Neural progenitor cell (in vitro differentiated cells): ENCODE measurements around the gene PLCG2. TPM values are rescaled to one million over a fixed set of nuclear protein-coding genes. Genes with fewer than 3 reads are reported as not detected.

Experiments used
- DNase-seq: peaks from one replicate; pipeline ENCODE4 v3.0.0-alpha.2; 2016; ENCODE audit warnings: low spot score
- H2AFZ ChIP-seq: fragments of 200-600 bp; sonication (generic); replicated peaks from 2 replicates; pipeline ENCODE4 v1.6.1; 2016; ENCODE audit warnings: antibody characterized with exemption
- H3F3A ChIP-seq: fragments of 200-600 bp; sonication (generic); 2 replicates; pipeline ENCODE4 v1.6.1; 2016; ENCODE audit warnings: antibody characterized with exemption, low read depth
- H3K27ac ChIP-seq: fragments of 200-600 bp; sonication (generic); 2 replicates; pipeline ENCODE4 v1.5.1; 2016; ENCODE audit warnings: mild to moderate bottlenecking
- H3K27me3 ChIP-seq: fragments of 200-600 bp; sonication (generic); 2 replicates; pipeline ENCODE4 v1.6.1; 2016; ENCODE audit warnings: mild to moderate bottlenecking, moderate library complexity
- H3K36me3 ChIP-seq: fragments of 200-600 bp; sonication (generic); 2 replicates; pipeline ENCODE4 v1.5.1; 2016
- H3K4me1 ChIP-seq: fragments of 200-600 bp; sonication (generic); 2 replicates; pipeline ENCODE4 v1.6.1; 2016; ENCODE audit warnings: mixed run types
- H3K4me2 ChIP-seq: fragments of 200-600 bp; sonication (generic); 2 replicates; pipeline ENCODE4 v1.6.1; 2016
- H3K4me3 ChIP-seq: fragments of 200-600 bp; sonication (generic); 2 replicates; pipeline ENCODE4 v1.5.1; 2016
- H3K79me2 ChIP-seq: fragments of 200-600 bp; sonication (generic); 2 replicates; pipeline ENCODE4 v1.6.1; 2016; ENCODE audit warnings: low read depth
- H3K9ac ChIP-seq: fragments of 200-600 bp; sonication (generic); 2 replicates; pipeline ENCODE4 v1.6.1; 2016
- H3K9me3 ChIP-seq: fragments of 200-600 bp; sonication (generic); 2 replicates; pipeline ENCODE4 v1.5.1; 2016; ENCODE audit warnings: low read depth
- H4K20me1 ChIP-seq: fragments of 200-600 bp; sonication (generic); 2 replicates; pipeline ENCODE4 v1.6.1; 2016; ENCODE audit warnings: low read depth
- H3K27ac Mint-ChIP-seq: 3 replicates; pipeline ENCODE4 v1.8.0; 2021; ENCODE audit warnings: mixed read lengths
- H3K27me3 Mint-ChIP-seq: 2 replicates; pipeline ENCODE4 v1.8.0; 2022; ENCODE audit warnings: low read depth, mild to moderate bottlenecking, inconsistent platforms, moderate library complexity, mixed read lengths; ENCODE audit not compliant: insufficient read depth
- H3K36me3 Mint-ChIP-seq: 3 replicates; pipeline ENCODE4 v1.8.0; 2021; ENCODE audit warnings: mixed read lengths
- H3K4me1 Mint-ChIP-seq: 3 replicates; pipeline ENCODE4 v1.8.0; 2021; ENCODE audit warnings: mixed read lengths
- H3K4me3 Mint-ChIP-seq: 3 replicates; pipeline ENCODE4 v1.8.0; 2021; ENCODE audit warnings: mild to moderate bottlenecking, moderate library complexity, mixed read lengths
- H3K9me3 Mint-ChIP-seq: 3 replicates; pipeline ENCODE4 v1.8.0; 2020; ENCODE audit warnings: mixed read lengths
- EZH2 ChIP-seq: fragments of 200-600 bp; sonication (generic); IDR thresholded peaks from 2 replicates; pipeline ENCODE4 v1.6.1; 2017; ENCODE audit warnings: antibody characterized with exemption, mild to moderate bottlenecking, moderate library complexity
- EZH2phosphoT487 ChIP-seq: fragments of 200-600 bp; sonication (generic); IDR thresholded peaks from 2 replicates; pipeline ENCODE4 v1.6.1; 2017; ENCODE audit warnings: antibody characterized with exemption
- total RNA-seq: library from RNA; depleted of rRNA; stranded (reverse); fragments of >200 nt; gene quantifications from 2 replicates; pipeline ENCODE4 v1.2.3, GENCODE V29; 2015; ENCODE audit warnings: low replicate concordance
- TF ChIP-seq, protein P1 (sequence below): fragments of 200-600 bp; sonication (generic); IDR thresholded peaks from 2 replicates; pipeline ENCODE4 v1.5.1; 2017; ENCODE audit warnings: antibody characterized with exemption, mild to moderate bottlenecking

Gene PLCG2
- total RNA-seq, 1 donor from 2014 or later = 5.0 TPM

DNA sequence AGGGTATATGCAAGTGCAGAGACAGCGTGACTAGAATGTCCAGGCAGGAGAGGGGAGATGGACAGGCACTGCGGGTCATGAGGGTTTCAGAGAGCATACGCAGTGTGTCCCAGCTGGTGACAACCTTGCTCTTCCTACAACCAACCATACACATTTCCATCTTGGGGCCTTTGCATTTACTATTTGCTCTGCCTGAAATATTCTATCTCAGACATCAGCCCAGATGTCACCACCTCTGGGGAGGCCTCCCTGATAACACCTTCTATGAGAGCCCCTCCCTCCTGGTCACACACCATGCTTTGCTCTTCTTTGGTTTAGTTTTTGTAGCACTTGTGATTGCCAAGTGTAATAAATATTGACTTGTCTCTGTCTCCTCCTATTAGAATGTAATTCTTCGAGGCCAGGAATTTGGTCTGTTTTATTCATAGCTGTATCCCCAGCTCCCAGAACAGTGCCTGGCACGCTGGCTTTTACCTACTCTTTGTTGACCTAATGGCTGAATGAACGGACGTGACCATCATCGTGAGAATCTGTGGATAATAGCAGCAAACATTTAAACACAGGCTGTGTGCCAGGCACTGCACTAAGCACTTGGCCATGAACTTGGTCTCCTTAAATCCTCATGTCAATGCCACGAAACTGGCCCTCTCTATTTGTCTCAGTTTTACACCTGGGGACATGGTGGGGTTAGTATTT is 51.9 kb downstream of the PLCG2 start:
- no peaks in the 10 kb centered on the region for H3K4me1 Mint-ChIP-seq
- DNase-seq = no peak
- no peaks in the 10 kb centered on the region for H3K36me3 ChIP-seq
- no peak overlapping the region for H3K27ac ChIP-seq
- no peaks in the 10 kb centered on the region for H3K36me3 Mint-ChIP-seq
- H3K9me3 Mint-ChIP-seq = peaks cover 3% of the 10 kb centered on the region
- TF ChIP-seq, protein P1, sequence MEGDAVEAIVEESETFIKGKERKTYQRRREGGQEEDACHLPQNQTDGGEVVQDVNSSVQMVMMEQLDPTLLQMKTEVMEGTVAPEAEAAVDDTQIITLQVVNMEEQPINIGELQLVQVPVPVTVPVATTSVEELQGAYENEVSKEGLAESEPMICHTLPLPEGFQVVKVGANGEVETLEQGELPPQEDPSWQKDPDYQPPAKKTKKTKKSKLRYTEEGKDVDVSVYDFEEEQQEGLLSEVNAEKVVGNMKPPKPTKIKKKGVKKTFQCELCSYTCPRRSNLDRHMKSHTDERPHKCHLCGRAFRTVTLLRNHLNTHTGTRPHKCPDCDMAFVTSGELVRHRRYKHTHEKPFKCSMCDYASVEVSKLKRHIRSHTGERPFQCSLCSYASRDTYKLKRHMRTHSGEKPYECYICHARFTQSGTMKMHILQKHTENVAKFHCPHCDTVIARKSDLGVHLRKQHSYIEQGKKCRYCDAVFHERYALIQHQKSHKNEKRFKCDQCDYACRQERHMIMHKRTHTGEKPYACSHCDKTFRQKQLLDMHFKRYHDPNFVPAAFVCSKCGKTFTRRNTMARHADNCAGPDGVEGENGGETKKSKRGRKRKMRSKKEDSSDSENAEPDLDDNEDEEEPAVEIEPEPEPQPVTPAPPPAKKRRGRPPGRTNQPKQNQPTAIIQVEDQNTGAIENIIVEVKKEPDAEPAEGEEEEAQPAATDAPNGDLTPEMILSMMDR = no peak
- TF ChIP-seq EZH2phosphoT487 (no peak), EZH2 (no peak)
- no peak overlapping the region for H3K4me3 Mint-ChIP-seq
- peaks cover 3% of the 10 kb centered on the region for H3K27me3 Mint-ChIP-seq
- H3K4me1 ChIP-seq = no peaks in the 10 kb centered on the region
- no peaks in the 10 kb centered on the region for H3K9me3 ChIP-seq
- H3K4me3 ChIP-seq = no peak overlapping the region
- no peak overlapping the region for H3K9ac ChIP-seq
- H3K27me3 ChIP-seq = no peaks in the 10 kb centered on the region
- H3F3A ChIP-seq = no peaks in the 10 kb centered on the region
- no peaks in the 10 kb centered on the region for H3K79me2 ChIP-seq
- no peak overlapping the region for H2AFZ ChIP-seq
- no peak overlapping the region for H3K4me2 ChIP-seq
- no peaks in the 10 kb centered on the region for H4K20me1 ChIP-seq
- no peak overlapping the region for H3K27ac Mint-ChIP-seq

DNA sequence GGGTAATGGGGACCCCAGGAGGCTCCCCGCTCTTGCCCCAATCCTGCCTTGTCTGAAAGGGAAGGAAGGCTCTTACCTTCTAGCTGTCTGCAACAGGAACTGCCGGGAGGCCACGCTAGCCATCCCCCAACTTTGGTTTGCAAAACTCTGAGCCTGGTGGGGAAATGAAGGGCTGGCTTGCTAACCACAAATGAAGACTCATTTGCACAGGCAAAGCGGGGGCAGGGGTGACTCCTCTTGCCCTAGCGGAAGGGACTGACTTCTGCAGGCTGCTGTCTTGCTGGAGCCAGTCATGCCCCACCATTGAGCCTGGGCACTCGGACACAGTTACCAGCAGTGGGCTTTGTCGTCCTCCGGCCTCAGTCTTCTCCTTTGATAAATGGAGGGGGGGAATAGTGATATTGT is 52.6 kb downstream of the PLCG2 start:
- Histone ChIP-seq H4K20me1 (no peaks in the 10 kb centered on the region), H3K4me2 (no peak overlapping the region), H2AFZ (no peak overlapping the region), H3K27me3 (no peaks in the 10 kb centered on the region), H3K79me2 (no peaks in the 10 kb centered on the region), H3K9ac (no peak overlapping the region), H3K9me3 (no peaks in the 10 kb centered on the region), H3K36me3 (no peaks in the 10 kb centered on the region), H3F3A (no peaks in the 10 kb centered on the region), H3K4me1 (no peaks in the 10 kb centered on the region), H3K27ac (no peak overlapping the region), H3K4me3 (no peak overlapping the region)
- H3K27me3 Mint-ChIP-seq = no peaks in the 10 kb centered on the region
- no peaks in the 10 kb centered on the region for H3K36me3 Mint-ChIP-seq
- H3K4me1 Mint-ChIP-seq = peaks cover under 1% of the 10 kb centered on the region
- TF ChIP-seq EZH2phosphoT487 = no peak
- TF ChIP-seq, protein P1 = no peak
- no peak for DNase-seq
- no peak overlapping the region for H3K4me3 Mint-ChIP-seq
- no peak overlapping the region for H3K27ac Mint-ChIP-seq
- H3K9me3 Mint-ChIP-seq = peaks cover 3% of the 10 kb centered on the region

DNA sequence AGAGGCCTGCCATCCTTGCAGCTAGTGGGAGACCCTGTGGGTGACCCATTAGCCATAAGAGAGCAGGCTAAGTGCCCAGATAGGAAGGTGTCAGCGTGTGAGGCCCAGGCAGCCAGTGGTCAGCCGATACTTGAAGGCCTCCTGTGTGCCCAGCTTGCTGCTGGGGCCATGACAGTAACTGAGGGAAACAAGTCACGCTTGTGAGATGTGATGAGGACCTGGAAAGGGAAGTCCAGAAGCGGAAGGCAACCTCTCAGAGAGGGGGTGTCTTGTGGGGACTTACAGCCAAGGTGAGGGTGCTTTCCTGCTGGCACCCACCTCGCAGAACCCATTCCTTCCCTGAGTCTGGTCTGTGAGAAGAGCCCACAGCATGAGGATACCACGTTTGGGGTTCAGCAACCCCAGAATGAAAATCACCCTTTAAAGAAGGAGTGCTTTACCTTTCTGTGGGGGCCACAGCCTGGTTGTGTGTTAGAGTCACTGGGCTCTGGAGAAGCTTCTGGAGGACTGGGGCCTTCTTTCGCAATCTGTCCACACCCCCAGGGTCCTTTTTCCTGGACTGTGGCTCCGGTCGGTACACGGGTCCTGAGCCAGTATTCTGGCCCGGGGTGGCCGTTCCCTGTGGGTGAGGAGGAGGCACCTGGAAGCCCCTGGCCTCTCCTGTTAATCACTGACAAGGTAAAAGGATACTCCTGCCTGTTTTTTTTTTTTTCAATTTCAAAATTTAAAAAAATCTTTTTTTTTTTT is 53.9 kb downstream of the PLCG2 start:
- Mint-ChIP-seq H3K36me3 (no peaks in the 10 kb centered on the region), H3K27ac (peak overlapping the region; percentile 46), H3K9me3 (no peaks in the 10 kb centered on the region), H3K4me1 (peaks cover 10% of the 10 kb centered on the region), H3K4me3 (no peak overlapping the region), H3K27me3 (no peaks in the 10 kb centered on the region)
- Histone ChIP-seq H3K36me3 (no peaks in the 10 kb centered on the region), H3F3A (no peaks in the 10 kb centered on the region), H2AFZ (no peak overlapping the region), H3K4me2 (no peak overlapping the region), H3K27ac (no peak overlapping the region), H3K27me3 (no peaks in the 10 kb centered on the region), H3K9me3 (no peaks in the 10 kb centered on the region), H3K4me1 (peaks cover 5% of the 10 kb centered on the region), H3K79me2 (no peaks in the 10 kb centered on the region), H3K9ac (no peak overlapping the region), H3K4me3 (no peak overlapping the region), H4K20me1 (no peaks in the 10 kb centered on the region)
- no peak for DNase-seq
- TF ChIP-seq EZH2phosphoT487 (no peak), EZH2 (no peak)
- TF ChIP-seq, protein P1 = no peak
